Prostate gland (tissue), 2 donors: Measurements from ENCODE around the gene PRMT7.

ENCODE experiments used
- POLR2A ChIP-seq: fragments of 450-650 bp; IDR thresholded peaks from one replicate; pipeline ENCODE4 v1.6.1; 2016; ENCODE audit warnings: antibody characterized with exemption, mild to moderate bottlenecking
- POLR2AphosphoS5 ChIP-seq: sonication (generic); formaldehyde crosslinking; IDR thresholded peaks from one replicate; pipeline ENCODE4 v1.6.1; 2017; ENCODE audit warnings: antibody characterized with exemption
- TF ChIP-seq, protein P1 (sequence below), 4 experiments: fragments of 200-600 bp in 2 of 4; fragments of 450-650 bp in 2 of 4; sonication (generic) in 2 of 4; IDR thresholded peaks; 1 replicate in 3 of 4; 2 replicates in 1 of 4; pipeline ENCODE4 v1.5.1; 2016 to 2019; ENCODE audit warnings: antibody characterized with exemption in 4 of 4, mild to moderate bottlenecking in 2 of 4, moderate library complexity in 2 of 4

DNA sequence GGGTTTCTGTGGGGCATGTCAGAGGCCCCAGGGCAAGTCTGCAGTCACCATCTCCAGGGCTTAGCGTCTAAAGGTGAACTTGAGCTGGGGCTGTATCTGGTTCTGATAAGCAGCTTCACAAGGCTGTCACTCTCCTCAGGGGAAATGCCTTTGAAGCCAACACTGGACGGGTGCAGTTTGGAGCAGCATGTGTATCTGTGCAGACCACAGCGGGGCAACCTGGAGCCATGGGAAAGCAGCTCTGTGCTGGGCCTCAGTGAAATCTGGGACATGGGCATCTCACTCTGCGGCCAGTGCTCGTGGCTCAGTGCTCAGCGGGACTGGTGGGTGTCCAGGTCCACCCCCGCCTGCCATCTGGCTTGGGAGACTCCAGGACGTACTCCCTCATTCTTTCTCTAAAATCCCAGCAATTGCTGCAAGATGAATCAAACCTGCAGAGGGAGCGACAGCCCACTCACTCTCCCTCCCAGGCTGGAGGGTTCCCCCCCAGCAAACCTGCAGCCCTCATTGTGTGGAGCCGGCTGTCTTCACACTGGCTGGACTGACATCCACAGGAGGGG is 63.5 kb downstream of the PRMT7 start:
- TF ChIP-seq, protein P1, sequence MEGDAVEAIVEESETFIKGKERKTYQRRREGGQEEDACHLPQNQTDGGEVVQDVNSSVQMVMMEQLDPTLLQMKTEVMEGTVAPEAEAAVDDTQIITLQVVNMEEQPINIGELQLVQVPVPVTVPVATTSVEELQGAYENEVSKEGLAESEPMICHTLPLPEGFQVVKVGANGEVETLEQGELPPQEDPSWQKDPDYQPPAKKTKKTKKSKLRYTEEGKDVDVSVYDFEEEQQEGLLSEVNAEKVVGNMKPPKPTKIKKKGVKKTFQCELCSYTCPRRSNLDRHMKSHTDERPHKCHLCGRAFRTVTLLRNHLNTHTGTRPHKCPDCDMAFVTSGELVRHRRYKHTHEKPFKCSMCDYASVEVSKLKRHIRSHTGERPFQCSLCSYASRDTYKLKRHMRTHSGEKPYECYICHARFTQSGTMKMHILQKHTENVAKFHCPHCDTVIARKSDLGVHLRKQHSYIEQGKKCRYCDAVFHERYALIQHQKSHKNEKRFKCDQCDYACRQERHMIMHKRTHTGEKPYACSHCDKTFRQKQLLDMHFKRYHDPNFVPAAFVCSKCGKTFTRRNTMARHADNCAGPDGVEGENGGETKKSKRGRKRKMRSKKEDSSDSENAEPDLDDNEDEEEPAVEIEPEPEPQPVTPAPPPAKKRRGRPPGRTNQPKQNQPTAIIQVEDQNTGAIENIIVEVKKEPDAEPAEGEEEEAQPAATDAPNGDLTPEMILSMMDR (IDR thresholded peaks at IDR 0.05) = no peak
- TF ChIP-seq POLR2A (no peak), POLR2AphosphoS5 (no peak)
